ENCODE measurements around the gene EMP1.
"Not testable (repeated sequence)": the region's sequence is repeated elsewhere in the genome, so short reads cannot be mapped to it uniquely, and the experiment has no call there.

The EMP1 gene

DNA sequence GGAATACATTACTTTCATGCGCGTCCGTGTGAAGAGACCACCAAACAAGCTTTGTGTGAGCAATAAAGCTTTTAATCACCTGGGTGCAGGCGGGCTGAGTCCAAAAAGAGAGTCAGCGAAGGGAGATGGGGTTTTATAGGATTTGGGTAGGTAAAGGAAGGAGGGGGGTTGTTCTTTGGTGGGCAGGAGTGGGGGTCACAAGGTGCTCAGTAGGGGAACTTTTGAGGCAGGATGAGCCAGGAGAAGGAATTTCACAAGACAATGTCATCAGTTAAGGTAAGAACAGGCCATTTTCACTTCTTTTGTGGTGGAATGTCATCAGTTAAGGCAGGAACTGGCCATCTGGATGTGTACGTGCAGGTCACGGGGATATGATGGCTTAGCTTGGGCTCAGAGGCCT is 63.1 kb downstream of the EMP1 start:
- DNase-seq: not testable (repeated sequence)

DNA sequence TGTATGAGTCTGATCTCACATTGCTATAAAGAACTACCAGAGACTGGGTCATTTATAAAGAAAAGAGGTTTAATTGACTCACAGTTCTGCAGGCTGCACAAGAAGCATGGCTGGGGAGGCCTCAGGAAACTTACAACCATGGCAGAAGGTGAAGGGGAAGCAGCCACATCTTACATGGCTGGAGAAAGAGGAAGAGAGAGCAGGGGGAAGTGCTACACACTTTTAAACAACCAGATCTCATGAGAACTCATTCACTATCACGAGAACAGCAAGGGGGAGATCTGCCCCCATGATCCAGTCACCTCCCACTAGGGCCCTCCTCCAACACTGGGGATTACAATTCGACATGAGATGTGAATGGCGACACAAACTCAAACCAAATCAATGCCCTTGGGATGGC is 71.3 kb downstream of the EMP1 start:
- DNase-seq: not testable (repeated sequence)

DNA sequence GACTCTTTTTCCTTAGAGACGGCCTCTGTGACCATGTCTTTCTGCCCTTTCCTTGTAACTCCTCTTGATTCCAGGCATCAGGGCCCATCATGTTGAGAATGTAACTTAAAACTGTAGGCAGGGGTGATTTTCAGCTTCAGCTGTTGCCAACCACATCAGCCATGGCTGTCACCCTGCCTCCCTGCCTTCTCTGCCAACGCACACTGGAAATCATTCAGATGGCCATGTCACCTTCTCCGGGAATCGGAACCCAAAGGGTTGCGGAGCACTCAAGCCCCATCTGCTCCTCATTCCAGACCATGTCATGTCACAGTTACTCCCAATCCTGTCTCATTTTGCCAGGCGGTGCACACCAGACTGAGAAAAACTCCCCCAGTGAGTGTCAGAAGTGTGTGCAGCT is 72.1 kb downstream of the EMP1 start:
- no peak for DNase-seq

Data from stimulated activated CD4-positive, alpha-beta T cell treated with anti-CD3 and anti-CD28 coated beads, Interleukin-4, amount 100 ng/mL, for 4 hours (primary cell).